HepG2 (cell line): ENCODE measurements around the gene ZNF554. TPM values are rescaled to one million over a fixed set of nuclear protein-coding genes. Genes with fewer than 3 reads are reported as not detected.

Experiments
- ATAC-seq: fragments of 200-7000 bp; cut with Tn5 transposase; 3 replicates; pipeline ENCODE4 v1.9.1; 2020; ENCODE audit warnings: mild to moderate bottlenecking, moderate library complexity
- BruUV-seq: library from RNA; stranded (reverse); fragments of 400-500 nt; replicated peaks from 2 replicates; lab custom pipeline; 2021; lab: Mats Ljungman, UMichigan
- CTCF ChIA-PET: fragments of 300-600 bp; formaldehyde crosslinking; extraction: SDS; loops from one replicate; lab custom pipeline; 2021; ENCODE audit warnings: low total read pairs, inconsistent platforms, low intra/inter-chr PET ratio; lab: Yijun Ruan, JAX
- POLR2A ChIA-PET: fragments of 350-600 bp; sonication (Branson Sonifier 250); formaldehyde crosslinking; loops from one replicate; lab custom pipeline; 2020; ENCODE audit warnings: antibody characterized with exemption, inconsistent platforms; lab: Yijun Ruan, JAX
- DNase-seq: peaks from one replicate; pipeline ENCODE4 v3.0.0-alpha.2; 2015; ENCODE audit warnings: low spot score
- FAIRE-seq: peaks from 3 replicates; lab custom pipeline; 2011; peaks lifted over from hg19 to GRCh38; lab: Jason Lieb, UNC
- H2AFZ ChIP-seq: one replicate; pipeline ENCODE4 v1.6.1; 2011; ENCODE audit warnings: low read length, inconsistent platforms
- H3K27ac ChIP-seq: fragments of 300-600 bp; 3 replicates; pipeline ENCODE4 v1.8.0; 2011; ENCODE audit warnings: mixed run types, mild to moderate bottlenecking, mixed read lengths, low read length, inconsistent platforms; ENCODE audit not compliant: insufficient read depth; ENCODE audit errors: extremely low read length
- H3K27me3 ChIP-seq, 2 experiments: fragments of 200-600 bp in 1 of 2; 2 replicates in 1 of 2; 3 replicates in 1 of 2; pipeline versions ENCODE4 v1.6.0 to v1.8.0; 2011; ENCODE audit warnings: low read length in 2 of 2, mild to moderate bottlenecking in 2 of 2, moderate library complexity in 2 of 2, inconsistent platforms in 1 of 2; ENCODE audit not compliant: insufficient read depth in 2 of 2, control insufficient read depth in 1 of 2
- H3K36me3 ChIP-seq, 2 experiments: fragments of 200-600 bp in 1 of 2; replicated peaks in 1 of 2; 2 replicates in 1 of 2; 3 replicates in 1 of 2; pipeline versions ENCODE4 v1.5.1 to v1.8.0; 2011; ENCODE audit warnings: low read length in 2 of 2, inconsistent platforms in 1 of 2; ENCODE audit not compliant: insufficient read depth in 2 of 2, control insufficient read depth in 1 of 2
- H3K4me1 ChIP-seq: 2 replicates; pipeline ENCODE4 v1.5.1; 2012; ENCODE audit warnings: low read length, inconsistent platforms; ENCODE audit not compliant: insufficient read depth
- H3K4me2 ChIP-seq: 2 replicates; pipeline ENCODE4 v1.6.0; 2011; ENCODE audit warnings: low read depth, low read length, inconsistent platforms
- H3K4me3 ChIP-seq, 3 experiments: fragments of 200-600 bp in 1 of 3; sonication (generic), shearing (Covaris generic) in 1 of 3; replicated peaks in 1 of 3; 2 replicates each; pipeline ENCODE4 v1.5.1; 2011 to 2016; ENCODE audit warnings: low read length in 3 of 3, inconsistent platforms in 2 of 3, low read depth in 2 of 3, mild to moderate bottlenecking in 2 of 3, control low read depth in 1 of 3, mixed read lengths in 1 of 3; ENCODE audit not compliant: insufficient read depth in 1 of 3
- H3K79me2 ChIP-seq: one replicate; pipeline ENCODE4 v1.6.1; 2011; ENCODE audit warnings: low read length, inconsistent platforms; ENCODE audit not compliant: insufficient read depth
- H3K9ac ChIP-seq: 2 replicates; pipeline ENCODE4 v1.6.0; 2011; ENCODE audit warnings: mild to moderate bottlenecking, low read depth, low read length, inconsistent platforms; ENCODE audit not compliant: insufficient read depth
- H3K9me3 ChIP-seq: 2 replicates; pipeline ENCODE4 v1.5.1; 2012; ENCODE audit warnings: mild to moderate bottlenecking, low read length
- H4K20me1 ChIP-seq: 2 replicates; pipeline ENCODE4 v1.6.0; 2011; ENCODE audit warnings: inconsistent platforms, mild to moderate bottlenecking, low read length, moderate library complexity; ENCODE audit not compliant: insufficient read depth
- CSRNP2 ChIP-seq: sonication (generic); formaldehyde crosslinking; conservative IDR thresholded peaks from 2 replicates; pipeline ENCODE4 v1.8.0; 2022; ENCODE audit warnings: low read depth, missing genetic modification reagents
- FOSL2 ChIP-seq: sonication (generic); formaldehyde crosslinking; IDR thresholded peaks from 2 replicates; pipeline ENCODE4 v1.4.0; 2020; ENCODE audit warnings: missing genetic modification reagents
- JUNB ChIP-seq: sonication (generic); formaldehyde crosslinking; IDR thresholded peaks from 2 replicates; pipeline ENCODE4 v1.8.0; 2022; ENCODE audit warnings: missing genetic modification reagents, mild to moderate bottlenecking, borderline replicate concordance
- ZNF496 ChIP-seq: sonication (generic); formaldehyde crosslinking; IDR thresholded peaks from 2 replicates; pipeline ENCODE4 v1.8.1; 2023; ENCODE audit warnings: mild to moderate bottlenecking, moderate library complexity, missing genetic modification reagents; ENCODE audit not compliant: insufficient replicate concordance
- ZNF816 ChIP-seq: sonication (generic); formaldehyde crosslinking; IDR thresholded peaks from 2 replicates; pipeline ENCODE4 v1.8.0; 2022; ENCODE audit warnings: missing genetic modification reagents, mild to moderate bottlenecking, borderline replicate concordance
- ZXDC ChIP-seq: sonication (generic); formaldehyde crosslinking; IDR thresholded peaks from 2 replicates; pipeline ENCODE4 v1.5.0; 2020; ENCODE audit warnings: mild to moderate bottlenecking, missing genetic modification reagents
- WGBS: methylation state at CpG from one replicate; pipeline ENCODE4 v1.1.6; 2017; ENCODE audit warnings: low lambda C conversion rate; 5-methylcytosine and 5-hydroxymethylcytosine counted together
- in situ Hi-C: cut with HindIII; loops from 2 replicates; pipeline ENCODE4 v1.10.0; 2017; ENCODE audit warnings: low pct_unique_long_range_greater_than_20kb; ENCODE audit not compliant: extremely low pct_ligation_motif_present
- intact Hi-C: fragments of 100-400 bp; cut with micrococcal nuclease; formaldehyde crosslinking; loops from one replicate; pipeline ENCODE4 v1.10.0; 2022; ENCODE audit not compliant: unreplicated experiment
- polyA plus RNA-seq, 8 experiments: library from polyadenylated mRNA; depleted of rRNA in 3 of 8; stranded (reverse) in 7 of 8; unstranded in 1 of 8; fragments of >200 nt; fragmentation: Illumina TruSeq in 4 of 8; extraction: Trizol in 4 of 8; gene quantifications; 2 replicates each; pipeline versions ENCODE4 v1.2.1 to v1.2.3, GENCODE V29; 2011 to 2016; ENCODE audit warnings: low read depth in 4 of 8, missing spikeins in 1 of 8, mixed read lengths in 1 of 8; ENCODE audit not compliant: insufficient read depth in 1 of 8
- total RNA-seq, 5 experiments: library from RNA; depleted of rRNA; stranded (reverse); fragments of >200 nt; fragmentation: Illumina TruSeq; extraction: Trizol; gene quantifications; 2 replicates each; pipeline ENCODE4 v1.2.3, GENCODE V29; 2016; ENCODE audit warnings: low read depth in 1 of 5

ZNF554 gene
- total and polyA plus RNA-seq, 2 of the 13 experiments (the other 11 are each of a cell fraction or from before 2014, with no cell fraction given) = 2.2 to 2.7 TPM

- no peak for TF ChIP-seq CSRNP2 (CRISPR knock-in tag)
- no peak for TF ChIP-seq ZNF816 (CRISPR knock-in tag)
- TF ChIP-seq FOSL2 (CRISPR knock-in tag) = no peak
- TF ChIP-seq ZXDC (CRISPR knock-in tag) = no peak
- TF ChIP-seq JUNB (CRISPR knock-in tag) = no peak
These were observed 16.8 kb upstream of the ZNF554 start (continued) for GRCh38 chr19:2802826-2803225.

GRCh38 chr19:2803486-2804155 is 16.0 kb upstream of the ZNF554 start:
- H3K79me2 ChIP-seq = no peaks in the 10 kb centered on the region
- no peak overlapping the region for H3K4me2 ChIP-seq
- CTCF ChIA-PET = no interaction called here
- no peaks in the 10 kb centered on the region for H3K4me1 ChIP-seq
- peaks cover 27 to 68% of the 10 kb centered on the region in 2 experiments; a peak in 3 of 5 replicates for H3K36me3 ChIP-seq
- H3K4me3 ChIP-seq = no peak overlapping the region
- H2AFZ ChIP-seq = no peak overlapping the region
- no peak for TF ChIP-seq ZNF496 (CRISPR knock-in tag)
- TF ChIP-seq, all 625 proteins: peak for 0
- Histone ChIP-seq H3K9ac (no peak overlapping the region), H3K27me3 (no peaks in the 10 kb centered on the region), H3K27ac (no peak overlapping the region), H3K9me3 (no peaks in the 10 kb centered on the region), H4K20me1 (no peaks in the 10 kb centered on the region)
- POLR2A ChIA-PET = no interaction called here
- FAIRE-seq = no peak
- ATAC-seq = no peak
- no peak for DNase-seq
- in situ Hi-C loops (no loop called here), intact Hi-C loops (no loop called here)
- 96% methylated on average over 27 of the region's 29 CpGs for whole genome bisulfite sequencing
- BruUV-seq = no TSS peak
